ENCODE data around the gene ZFHX3.
"Not testable (repeated sequence)": the region's sequence is repeated elsewhere in the genome, so short reads cannot be mapped to it uniquely, and the experiment has no call there.

ZFHX3 gene

GRCh38 chr16:73019457-73020362, 28.2 kb downstream of the ZFHX3 start:
- DNase-seq: no peak

DNA sequence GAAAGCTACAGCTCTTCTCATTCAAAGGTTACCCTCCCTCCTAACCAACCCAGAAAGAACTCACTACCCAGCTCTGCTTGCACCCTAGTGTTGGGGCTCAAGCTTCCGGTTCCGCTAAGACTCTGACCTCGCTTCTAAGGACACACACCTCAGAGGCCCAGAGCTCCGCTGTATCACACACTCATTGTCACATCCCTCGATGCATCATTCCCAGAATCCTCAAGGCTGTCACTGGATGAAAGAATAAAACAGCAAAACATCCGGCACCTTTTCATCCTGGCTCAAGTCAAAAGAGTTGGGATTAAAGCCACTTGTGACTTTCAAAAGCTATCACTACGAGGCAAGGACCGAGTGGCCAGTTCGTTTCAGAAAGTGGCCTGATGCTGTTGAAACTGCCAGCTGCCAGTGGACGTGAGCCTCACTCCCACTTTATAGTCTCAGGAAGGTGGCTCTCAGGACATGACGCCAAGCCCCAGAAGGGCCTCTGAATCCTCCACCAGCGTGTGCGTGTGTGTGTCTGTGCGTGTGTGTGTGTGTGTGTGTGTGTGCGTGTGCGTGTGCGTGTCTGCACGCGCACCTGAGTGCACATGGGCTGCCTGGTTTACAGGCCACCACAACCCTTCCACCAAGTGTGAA, 29.0 kb downstream of the ZFHX3 start:
- no peak for DNase-seq

- DNase-seq: no peak
Measured at GRCh38 chr16:73017321-73017720, 30.6 kb downstream of the ZFHX3 start.

- DNase-seq: no peak
Measured at GRCh38 chr16:73016488-73016830, 31.5 kb downstream of the ZFHX3 start.

- no peak for DNase-seq
Measured at GRCh38 chr16:73015612-73016487, 32.1 kb downstream of the ZFHX3 start.

GRCh38 chr16:73014768-73015167, 33.2 kb downstream of the ZFHX3 start:
- no peak for DNase-seq

DNA sequence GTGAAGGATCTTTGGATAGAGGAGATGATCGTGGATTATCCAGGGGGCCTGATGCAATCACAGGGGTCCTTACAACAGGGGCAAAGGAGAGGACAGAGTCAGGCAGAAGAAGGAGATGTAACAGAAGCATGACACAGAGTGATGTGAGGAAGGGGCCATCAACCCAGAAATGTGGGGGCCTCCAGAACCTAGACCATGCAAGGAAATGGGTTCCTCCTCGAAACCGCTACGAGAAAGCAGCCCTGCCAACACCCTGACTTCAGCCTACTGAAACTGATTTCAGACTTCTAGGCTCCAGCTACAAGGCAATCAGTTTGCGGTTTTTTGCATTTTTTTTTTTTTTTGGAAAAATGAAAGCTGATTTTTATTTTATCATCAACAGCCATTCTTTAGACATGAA, 34.0 kb downstream of the ZFHX3 start:
- DNase-seq: no peak

- no peak for DNase-seq
Measured at GRCh38 chr16:73012341-73012740, 35.6 kb downstream of the ZFHX3 start.

DNA sequence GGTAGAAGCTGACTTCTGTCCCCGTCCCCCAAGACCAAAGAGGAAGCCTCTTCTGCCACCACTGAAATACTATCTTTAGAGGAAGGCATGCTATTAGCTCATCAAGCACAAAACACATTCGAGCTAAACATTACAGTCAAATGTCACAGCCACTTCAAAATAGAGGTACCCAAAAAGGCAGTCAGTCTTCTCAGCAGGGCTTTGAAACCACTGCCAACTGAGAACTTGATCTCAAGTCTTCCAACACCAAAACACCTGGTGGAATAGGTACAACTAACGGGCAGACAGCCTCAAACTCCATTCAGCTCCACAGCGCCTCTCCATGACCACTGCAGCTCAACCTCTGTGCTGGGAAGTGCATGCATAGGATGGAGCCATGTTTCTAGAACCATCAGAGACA, 36.0 kb downstream of the ZFHX3 start:
- DNase-seq: no peak

- DNase-seq: no peak
Measured at GRCh38 chr16:73010150-73010676, 37.7 kb downstream of the ZFHX3 start.

- not testable (repeated sequence) for DNase-seq
Measured at GRCh38 chr16:73009710-73010109, 38.2 kb downstream of the ZFHX3 start.

GRCh38 chr16:73006026-73006425, 41.9 kb downstream of the ZFHX3 start:
- no peak for DNase-seq

GRCh38 chr16:73002866-73003265, 45.1 kb downstream of the ZFHX3 start:
- no peak for DNase-seq

- no peak for DNase-seq
Measured at GRCh38 chr16:73000907-73001521, 46.9 kb downstream of the ZFHX3 start.

- no peak for DNase-seq
Measured at GRCh38 chr16:73000020-73000906, 47.7 kb downstream of the ZFHX3 start.

DNA sequence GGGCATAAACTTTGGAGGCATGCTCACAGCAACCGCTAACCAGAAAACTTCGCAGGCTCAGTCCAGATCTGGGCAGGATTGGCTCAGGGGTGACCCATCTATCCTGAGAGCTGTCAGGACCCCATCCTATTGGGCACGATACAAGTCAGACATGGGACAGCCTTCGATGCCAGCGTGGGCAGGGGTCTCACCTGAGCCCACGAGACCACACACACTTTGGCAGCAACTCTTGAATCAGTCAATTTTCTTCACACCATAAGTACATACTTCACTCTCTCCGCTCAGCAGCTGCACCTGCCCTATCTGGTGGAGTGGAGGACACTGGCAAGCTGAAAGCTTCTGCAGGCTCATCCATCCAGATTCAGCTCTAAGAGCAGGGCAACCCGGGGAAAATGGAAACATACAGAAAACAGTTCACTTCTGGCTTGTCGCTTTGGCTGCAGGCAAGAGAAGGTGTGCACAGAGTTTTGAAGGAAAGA, 48.3 kb downstream of the ZFHX3 start:
- no peak for DNase-seq

DNA sequence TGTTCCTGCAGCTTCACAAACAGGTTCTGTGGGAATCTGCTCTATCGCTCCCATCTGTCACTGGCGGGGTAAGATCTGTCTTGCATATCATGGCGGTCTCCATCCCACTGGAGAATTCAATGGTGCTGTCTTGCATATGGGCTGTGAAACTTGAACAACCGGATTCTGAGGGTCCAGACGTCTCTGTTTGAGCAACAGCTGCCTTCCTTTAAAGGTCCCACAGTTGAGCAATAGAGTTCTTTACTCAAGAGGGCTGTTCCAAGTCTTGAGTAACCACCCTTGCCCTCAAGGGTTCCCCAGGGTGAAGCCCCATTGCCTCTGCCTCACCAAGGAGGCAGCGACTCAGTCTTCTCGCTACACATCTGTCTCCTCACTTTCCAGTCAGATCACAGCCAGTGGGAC, 50.8 kb downstream of the ZFHX3 start:
- no peak for DNase-seq

- no peak for DNase-seq
Measured at GRCh38 chr16:72996291-72997062, 51.5 kb downstream of the ZFHX3 start.

- not testable (repeated sequence) for DNase-seq
Measured at GRCh38 chr16:72995882-72996270, 52.1 kb downstream of the ZFHX3 start.

- DNase-seq: no peak
Measured at GRCh38 chr16:72995151-72995881, 52.6 kb downstream of the ZFHX3 start.

Data from stimulated activated naive CD4-positive, alpha-beta T cell (primary cell).